ENCODE results near the gene YPEL1. TPM values are rescaled to one million over a fixed set of nuclear protein-coding genes. Genes with fewer than 3 reads are reported as not detected.
A peak's percentile ranks its signal among the peaks of the same experiment; 100 is the strongest.

The YPEL1 gene
- total and polyA plus RNA-seq, 8 donors = 2.0 to 7.2 (median 2.7) TPM

- H3K36me3 ChIP-seq = peaks cover 0 to 13% (median 0%) of the 10 kb centered on the region in 3 donors
- H3K4me1 ChIP-seq = peaks cover 29 to 33% (median 31%) of the 10 kb centered on the region in 3 donors
- H3K9me3 ChIP-seq = no peaks in the 10 kb centered on the region
- WGBS, 2 donors = 38 to 43% methylated on average over 7 of the region's 7 CpGs
- peak in 5 of 6 donors; percentile 63 to 85 (median 79) for DNase-seq
- no peaks in the 10 kb centered on the region for H3K27me3 ChIP-seq
- peak; percentile 60 to 76 (median 74) for ATAC-seq
- peak overlapping the region; percentile 20 to 70 (median 57) for H3K27ac ChIP-seq
- no peak overlapping the region for H3K4me3 ChIP-seq
- intact Hi-C loops (cut with DNase I) = no loop called here
- FAIRE-seq = no peak
- no peak for TF ChIP-seq CTCF (IDR thresholded peaks at IDR 0.05)
These were observed 52.2 kb downstream of the YPEL1 start for GRCh38 chr22:21683401-21683811.

GRCh38 chr22:21682385-21683175 lies 53.0 kb downstream of the YPEL1 start:
- no peaks in the 10 kb centered on the region for H3K27me3 ChIP-seq
- peak overlapping the region; percentile 20 to 70 (median 57) for H3K27ac ChIP-seq
- no peak for FAIRE-seq
- H3K9me3 ChIP-seq = no peaks in the 10 kb centered on the region
- ATAC-seq = peak in 3 of 4 donors; percentile 4 to 11 (median 11)
- peak in 2 of 6 donors; percentile 42 to 61 for DNase-seq
- peaks cover 0 to 13% (median 0%) of the 10 kb centered on the region in 3 donors for H3K36me3 ChIP-seq
- H3K4me1 ChIP-seq = peaks cover 25 to 33% (median 27%) of the 10 kb centered on the region in 3 donors
- no peak for TF ChIP-seq CTCF (IDR thresholded peaks at IDR 0.05)
- no peak overlapping the region for H3K4me3 ChIP-seq
- 41 to 45% methylated on average over 18 to 20 of the region's 20 CpGs for WGBS, 2 donors
- intact Hi-C loops (cut with DNase I) = no loop called here

GRCh38 chr22:21681566-21682370 lies 53.8 kb downstream of the YPEL1 start:
- peak overlapping the region; percentile 20 to 70 (median 57) for H3K27ac ChIP-seq
- WGBS, 2 donors = 51 to 63% methylated on average over 24 of the region's 24 CpGs

GRCh38 chr22:21680830-21681565 lies 54.6 kb downstream of the YPEL1 start:
- H3K36me3 ChIP-seq = peaks cover 0 to 4% (median 0%) of the 10 kb centered on the region in 3 donors
- H3K4me3 ChIP-seq = no peak overlapping the region
- H3K4me1 ChIP-seq = peaks cover 14 to 24% (median 17%) of the 10 kb centered on the region in 3 donors
- 93 to 96% methylated on average over 21 of the region's 21 CpGs for WGBS, 2 donors
- no peak for FAIRE-seq
- intact Hi-C loops (cut with DNase I) = no loop called here
- no peak for ATAC-seq
- TF ChIP-seq CTCF (IDR thresholded peaks at IDR 0.05) = no peak
- H3K27ac ChIP-seq = peak overlapping the region in 1 of 4 donors; percentile 70
- H3K27me3 ChIP-seq = no peaks in the 10 kb centered on the region
- no peaks in the 10 kb centered on the region for H3K9me3 ChIP-seq
- DNase-seq = no peak

More at GRCh38 chr22:21681566-21682370, 53.8 kb downstream of the YPEL1 start:
- Histone ChIP-seq H3K27me3 (no peaks in the 10 kb centered on the region), H3K4me1 (peaks cover 20 to 32% (median 24%) of the 10 kb centered on the region in 3 donors), H3K4me3 (no peak overlapping the region), H3K9me3 (no peaks in the 10 kb centered on the region), H3K36me3 (peaks cover 0 to 6% (median 0%) of the 10 kb centered on the region in 3 donors)
- ATAC-seq (peak in 1 of 4 donors; percentile 14), FAIRE-seq (no peak), DNase-seq (peak in 1 of 6 donors; percentile 59)
- no peak for TF ChIP-seq CTCF (IDR thresholded peaks at IDR 0.05)
- intact Hi-C loops (cut with DNase I) = no loop called here
